ENCODE data around the gene TTLL5. TPM values are rescaled to one million over a fixed set of nuclear protein-coding genes. Genes with fewer than 3 reads are reported as not detected.

TTLL5 gene
- polyA plus RNA-seq, 2 of the 4 experiments (the other 2 are of a cell fraction) = 18.8 to 23.7 TPM

DNA sequence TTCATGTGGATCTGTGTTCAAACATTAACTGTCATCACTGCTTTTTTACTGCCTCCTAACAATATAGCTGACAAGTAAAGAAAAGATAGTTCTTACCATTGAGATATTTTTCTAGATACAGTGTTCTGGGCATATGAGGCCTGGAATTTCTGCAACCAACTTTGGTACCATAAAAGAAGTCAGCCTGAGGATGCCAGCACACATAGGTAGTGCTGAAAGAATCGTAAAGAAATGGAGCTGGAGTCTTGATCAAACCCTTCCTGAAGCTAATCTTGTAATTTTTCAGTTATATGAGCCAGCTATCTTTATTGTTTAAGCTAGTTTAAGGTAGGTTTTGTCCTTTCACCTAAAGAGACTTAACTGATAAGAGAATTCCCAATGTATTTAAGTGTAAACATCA lies 11.7 kb upstream of the TTLL5 start:
- TF ChIP-seq SREBF2 (IDR thresholded peaks at IDR 0.05) (no peak), FOSL2 (IDR thresholded peaks at IDR 0.05) (no peak), FOSL2 (CRISPR knock-in tag; IDR thresholded peaks at IDR 0.05) (no peak), HDAC2 (IDR thresholded peaks at IDR 0.05) (no peak), EHF (CRISPR knock-in tag; IDR thresholded peaks at IDR 0.05) (no peak), GATA3 (IDR thresholded peaks at IDR 0.05; ENCODE audit: borderline replicate concordance) (no peak), HOXB5 (CRISPR knock-in tag; IDR thresholded peaks at IDR 0.05) (no peak), JUNB (IDR thresholded peaks at IDR 0.05) (no peak), TFCP2L1 (CRISPR knock-in tag; IDR thresholded peaks at IDR 0.05) (no peak)
- TF ChIP-seq, protein P1, sequence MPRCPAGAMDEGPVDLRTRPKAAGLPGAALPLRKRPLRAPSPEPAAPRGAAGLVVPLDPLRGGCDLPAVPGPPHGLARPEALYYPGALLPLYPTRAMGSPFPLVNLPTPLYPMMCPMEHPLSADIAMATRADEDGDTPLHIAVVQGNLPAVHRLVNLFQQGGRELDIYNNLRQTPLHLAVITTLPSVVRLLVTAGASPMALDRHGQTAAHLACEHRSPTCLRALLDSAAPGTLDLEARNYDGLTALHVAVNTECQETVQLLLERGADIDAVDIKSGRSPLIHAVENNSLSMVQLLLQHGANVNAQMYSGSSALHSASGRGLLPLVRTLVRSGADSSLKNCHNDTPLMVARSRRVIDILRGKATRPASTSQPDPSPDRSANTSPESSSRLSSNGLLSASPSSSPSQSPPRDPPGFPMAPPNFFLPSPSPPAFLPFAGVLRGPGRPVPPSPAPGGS (IDR thresholded peaks at IDR 0.05) = no peak
- H3K4me3 ChIP-seq = no peak overlapping the region
- H3K9me3 ChIP-seq = no peaks in the 10 kb centered on the region
- peak overlapping the region; percentile 73 to 84 for H3K27ac ChIP-seq
- H3K4me1 ChIP-seq = peaks cover 58% of the 10 kb centered on the region
- CTCF ChIA-PET = interaction anchor here (0.6 to 13.9 kb wide), 7 partner anchors 9 to 430 kb away, joined by 3 to 546 read pairs (median 3); partner anchors contain the start of gene FLVCR2
- H3K4me2 ChIP-seq = peak overlapping the region; percentile 66; the same call in 2 of the 3 replicates
- WGBS (ENCODE audit: missing lambda C conversion rate) = 92% methylated on average over 1 of the region's 1 CpG
- ATAC-seq = no peak
- FAIRE-seq = no peak
- no peak for DNase-seq (ENCODE audit: low read depth in 1 of 2, low spot score in 1 of 2)
- POLR2A ChIA-PET = interaction anchor here (1.8 kb wide), 1 partner anchor 71 kb away, joined by 7 read pairs; the partner anchor contains the start of gene FLVCR2

DNA sequence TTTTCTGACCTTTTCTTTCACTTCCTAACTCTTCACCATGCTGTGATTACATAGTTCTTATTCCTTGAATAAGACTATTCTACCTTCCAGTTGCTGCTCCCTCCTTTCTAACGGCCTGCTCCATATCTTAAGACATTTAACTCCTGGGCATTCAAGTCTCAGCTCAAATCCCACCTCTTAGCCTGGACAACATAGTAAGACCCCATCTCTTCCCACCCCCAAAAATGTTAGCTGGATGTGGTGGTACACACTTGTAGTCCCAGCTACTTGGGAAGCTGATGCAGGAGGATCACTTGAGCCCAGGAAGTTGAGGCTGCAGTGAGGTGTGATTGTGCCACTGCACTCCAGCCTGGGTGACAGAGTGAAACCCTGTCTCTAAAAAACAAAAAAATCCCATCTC lies 11.3 kb upstream of the TTLL5 start:
- H3K4me1 ChIP-seq = peaks cover 56% of the 10 kb centered on the region
- no peak overlapping the region for H3K4me2 ChIP-seq
- DNase-seq (ENCODE audit: low read depth in 1 of 2, low spot score in 1 of 2) = no peak
- ATAC-seq = no peak
- POLR2A ChIA-PET = interaction anchor here (1.8 kb wide), 1 partner anchor 72 kb away, joined by 7 read pairs; the partner anchor contains the start of gene FLVCR2
- H3K4me3 ChIP-seq = no peak overlapping the region
- TF ChIP-seq ZSCAN20 (CRISPR knock-in tag; IDR thresholded peaks at IDR 0.05) (no peak), HEYL (CRISPR knock-in tag; IDR thresholded peaks at IDR 0.05) (no peak), MAFK (IDR thresholded peaks at IDR 0.05; ENCODE audit: partially characterized antibody) (no peak), POLR2A (IDR thresholded peaks at IDR 0.05; ENCODE audit: low read length) (no peak), EP300 (IDR thresholded peaks at IDR 0.05) (no peak), CEBPB (IDR thresholded peaks at IDR 0.05) (no peak), HDAC2 (IDR thresholded peaks at IDR 0.05) (no peak), KDM5A (IDR thresholded peaks at IDR 0.05) (no peak), TFCP2L1 (CRISPR knock-in tag; IDR thresholded peaks at IDR 0.05) (no peak), JUN (IDR thresholded peaks at IDR 0.05) (no peak), FOSB (CRISPR knock-in tag; IDR thresholded peaks at IDR 0.05) (no peak)
- TF ChIP-seq, protein P2, sequence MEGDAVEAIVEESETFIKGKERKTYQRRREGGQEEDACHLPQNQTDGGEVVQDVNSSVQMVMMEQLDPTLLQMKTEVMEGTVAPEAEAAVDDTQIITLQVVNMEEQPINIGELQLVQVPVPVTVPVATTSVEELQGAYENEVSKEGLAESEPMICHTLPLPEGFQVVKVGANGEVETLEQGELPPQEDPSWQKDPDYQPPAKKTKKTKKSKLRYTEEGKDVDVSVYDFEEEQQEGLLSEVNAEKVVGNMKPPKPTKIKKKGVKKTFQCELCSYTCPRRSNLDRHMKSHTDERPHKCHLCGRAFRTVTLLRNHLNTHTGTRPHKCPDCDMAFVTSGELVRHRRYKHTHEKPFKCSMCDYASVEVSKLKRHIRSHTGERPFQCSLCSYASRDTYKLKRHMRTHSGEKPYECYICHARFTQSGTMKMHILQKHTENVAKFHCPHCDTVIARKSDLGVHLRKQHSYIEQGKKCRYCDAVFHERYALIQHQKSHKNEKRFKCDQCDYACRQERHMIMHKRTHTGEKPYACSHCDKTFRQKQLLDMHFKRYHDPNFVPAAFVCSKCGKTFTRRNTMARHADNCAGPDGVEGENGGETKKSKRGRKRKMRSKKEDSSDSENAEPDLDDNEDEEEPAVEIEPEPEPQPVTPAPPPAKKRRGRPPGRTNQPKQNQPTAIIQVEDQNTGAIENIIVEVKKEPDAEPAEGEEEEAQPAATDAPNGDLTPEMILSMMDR (IDR thresholded peaks at IDR 0.05) = no peak
- H3K9me3 ChIP-seq = no peaks in the 10 kb centered on the region
- peak overlapping the region; percentile 73 to 84; a peak in 4 of 6 replicates for H3K27ac ChIP-seq
- FAIRE-seq = no peak
- CTCF ChIA-PET = interaction anchor here (0.9 to 13.9 kb wide), 6 partner anchors 9 to 342 kb away, joined by 3 to 546 read pairs (median 4); partner anchors contain the start of gene FLVCR2
- 71% methylated on average over 1 of the region's 1 CpG for WGBS (ENCODE audit: missing lambda C conversion rate)

GRCh38 chr14:75650253-75651058 lies 10.6 kb upstream of the TTLL5 start:
- WGBS (ENCODE audit: missing lambda C conversion rate) = 89% methylated on average over 5 of the region's 5 CpGs
- ChIA-PET POLR2A (no interaction called here), CTCF (interaction anchor here (1.1 to 13.9 kb wide), 4 partner anchors 15 to 343 kb away, joined by 4 to 546 read pairs (median 44); partner anchors contain the start of gene FLVCR2)
- H3K27ac ChIP-seq = peak overlapping the region; percentile 73 to 84; a peak in 4 of 6 replicates
- no peak for TF ChIP-seq HEYL (CRISPR knock-in tag; IDR thresholded peaks at IDR 0.05)
- H3K9me3 ChIP-seq = no peaks in the 10 kb centered on the region
- FAIRE-seq (no peak), ATAC-seq (no peak), DNase-seq (ENCODE audit: low read depth in 1 of 2, low spot score in 1 of 2) (no peak)
- no peak overlapping the region for H3K4me2 ChIP-seq
- H3K4me3 ChIP-seq = no peak overlapping the region
- peaks cover 52% of the 10 kb centered on the region for H3K4me1 ChIP-seq

Data from A549 (cell line).